NB4 (cell line): Measurements from ENCODE around the gene DTX3.
"Not testable (repeated sequence)": the region's sequence is repeated elsewhere in the genome, so short reads cannot be mapped to it uniquely, and the experiment has no call there.

ENCODE experiments used
- CTCF ChIP-seq: IDR thresholded peaks from one replicate; pipeline ENCODE4 v1.5.1; 2012; ENCODE audit warnings: low read depth, low read length
- MAX ChIP-seq: IDR thresholded peaks from 2 replicates; pipeline ENCODE4 v1.6.1; 2011; ENCODE audit warnings: low read depth, low read length
- MYC ChIP-seq: IDR thresholded peaks from 2 replicates; pipeline ENCODE4 v1.6.1; 2011; ENCODE audit warnings: low read depth, low read length
- POLR2A ChIP-seq: IDR thresholded peaks from 2 replicates; pipeline ENCODE4 v1.6.1; 2011; ENCODE audit warnings: mild to moderate bottlenecking; ENCODE audit not compliant: insufficient read length; ENCODE audit errors: extremely low read depth

GRCh38 chr12:57588951-57589610 is 15.5 kb upstream of the DTX3 start:
- TF ChIP-seq POLR2A, CTCF, MAX, MYC: not testable (repeated sequence)
